Activated T-cell treated with anti-CD3 and anti-CD28 coated beads for 48 hours (primary cell): ENCODE results near the gene LVRN.

Source experiments
- DNase-seq: peaks from one replicate; pipeline ENCODE4 v3.0.0-alpha.2; 2020; ENCODE audit warnings: low read depth

The LVRN gene

DNA sequence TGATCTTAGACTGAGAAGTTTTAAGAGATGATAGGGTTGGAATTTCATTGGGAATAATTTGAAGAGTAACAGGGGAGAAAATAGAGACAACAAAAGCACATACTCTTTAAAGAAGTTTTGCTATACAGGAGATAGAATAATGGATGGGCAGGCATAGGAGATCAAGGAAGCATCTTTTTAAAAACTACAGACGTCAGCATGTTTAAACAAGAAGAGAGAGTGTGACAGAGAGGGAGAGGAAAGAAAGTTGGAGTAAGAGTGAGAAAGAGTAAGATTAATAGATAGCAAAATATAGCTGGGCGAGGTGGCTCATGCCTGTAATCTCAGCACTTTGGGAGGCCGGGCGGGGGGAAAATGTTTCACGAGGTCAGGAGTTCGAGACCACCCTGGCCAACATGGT is 5.3 kb upstream of the LVRN start:
- DNase-seq: no peak

DNA sequence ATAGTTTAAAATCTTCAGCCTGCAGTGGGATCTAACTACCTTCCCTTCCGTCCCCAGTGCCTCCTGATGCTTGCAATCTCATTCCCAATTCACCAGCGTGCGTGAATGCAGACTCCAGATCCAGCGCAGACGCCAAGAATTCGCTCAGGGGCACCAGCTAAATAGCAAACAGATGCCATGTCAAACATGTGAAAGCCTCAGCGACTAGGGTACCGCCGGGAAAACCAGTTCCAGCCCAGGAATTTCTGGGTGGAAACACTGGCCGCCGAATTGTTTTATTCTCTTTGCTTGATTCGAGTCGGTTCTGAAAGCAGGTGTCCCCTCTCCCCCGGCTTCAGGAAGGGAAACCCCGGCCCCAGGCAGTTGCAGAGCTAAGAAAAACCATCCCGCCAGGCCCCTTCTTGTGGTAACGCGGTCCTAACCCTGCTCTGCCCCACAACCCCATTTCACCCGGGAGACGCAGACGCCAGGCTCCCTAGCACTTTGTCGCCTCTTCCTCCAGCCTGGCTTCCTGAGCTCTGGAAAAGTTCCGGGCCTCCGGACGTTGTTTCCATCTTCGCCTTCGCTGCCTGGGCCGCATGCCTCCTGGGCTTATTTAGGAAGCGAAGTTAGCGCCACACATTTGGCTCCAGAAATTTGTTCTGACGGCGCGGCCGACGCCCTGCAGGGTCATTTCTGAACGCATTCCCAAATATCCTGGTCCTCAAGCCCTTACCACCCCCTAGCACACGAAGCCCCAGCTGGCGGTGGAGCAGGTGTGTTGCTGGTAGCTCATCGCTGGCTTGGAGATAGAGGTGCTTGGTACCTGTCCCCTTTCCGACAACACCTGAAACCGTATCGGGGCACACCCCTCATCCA is 665 bp upstream of the LVRN start:
- no peak for DNase-seq

DNA sequence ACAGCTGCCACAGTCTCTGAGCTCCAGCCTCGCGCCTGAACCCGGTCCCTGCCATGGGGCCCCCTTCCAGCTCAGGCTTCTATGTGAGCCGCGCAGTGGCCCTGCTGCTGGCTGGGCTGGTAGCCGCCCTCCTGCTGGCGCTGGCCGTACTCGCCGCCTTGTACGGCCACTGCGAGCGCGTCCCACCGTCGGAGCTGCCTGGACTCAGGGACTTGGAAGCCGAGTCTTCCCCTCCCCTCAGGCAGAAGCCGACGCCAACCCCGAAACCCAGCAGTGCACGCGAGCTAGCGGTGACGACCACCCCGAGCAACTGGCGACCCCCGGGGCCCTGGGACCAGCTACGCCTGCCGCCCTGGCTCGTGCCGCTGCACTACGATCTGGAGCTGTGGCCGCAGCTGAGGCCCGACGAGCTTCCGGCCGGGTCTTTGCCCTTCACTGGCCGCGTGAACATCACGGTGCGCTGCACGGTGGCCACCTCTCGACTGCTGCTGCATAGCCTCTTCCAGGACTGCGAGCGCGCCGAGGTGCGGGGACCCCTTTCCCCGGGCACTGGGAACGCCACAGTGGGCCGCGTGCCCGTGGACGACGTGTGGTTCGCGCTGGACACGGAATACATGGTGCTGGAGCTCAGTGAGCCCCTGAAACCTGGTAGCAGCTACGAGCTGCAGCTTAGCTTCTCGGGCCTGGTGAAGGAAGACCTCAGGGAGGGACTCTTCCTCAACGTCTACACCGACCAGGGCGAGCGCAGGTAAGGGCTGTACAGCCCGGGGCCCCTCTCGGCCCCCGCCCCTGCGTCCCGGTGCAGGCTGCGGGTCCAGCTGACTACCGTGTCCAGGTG is 509 bp downstream of the LVRN start:
- DNase-seq: no peak

DNA sequence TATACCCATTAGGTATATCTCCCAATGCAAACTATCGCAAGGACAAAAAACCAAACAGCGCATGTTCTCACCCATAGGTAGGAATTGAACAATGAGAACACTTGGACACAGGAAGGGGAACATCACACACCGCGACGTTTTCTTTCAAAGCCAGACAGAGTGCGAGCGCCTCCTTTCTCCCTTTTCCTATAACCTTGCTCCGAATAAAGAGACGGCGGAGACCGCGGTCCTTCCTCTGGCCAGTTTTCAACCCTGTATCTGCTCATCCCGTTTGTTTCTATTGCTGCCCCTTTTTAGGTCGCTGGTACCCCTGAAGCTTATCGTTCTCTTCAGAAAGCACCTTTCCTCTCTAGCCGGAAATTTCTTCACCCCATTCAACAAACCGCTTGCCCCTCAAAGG is 1.3 kb downstream of the LVRN start:
- DNase-seq: no peak

DNA sequence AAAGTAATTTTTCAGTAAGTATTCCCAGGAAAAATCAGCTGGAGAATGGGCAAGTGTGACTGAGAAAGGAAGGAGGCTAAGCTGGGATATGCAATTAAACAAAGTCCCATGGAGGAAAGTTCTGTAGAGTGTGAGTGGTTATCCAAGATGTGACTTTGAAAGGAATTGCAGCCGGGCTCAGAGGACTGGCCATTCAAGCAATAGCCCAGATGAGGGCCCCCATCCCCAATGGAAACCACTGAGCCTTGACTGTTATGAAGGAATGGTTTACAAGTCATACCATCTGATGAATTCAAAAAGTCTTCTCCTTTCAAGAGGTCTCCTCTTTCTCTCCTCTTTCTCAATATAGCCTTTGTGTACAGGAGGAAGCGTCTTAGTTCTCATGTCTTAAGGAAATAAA is 6.5 kb downstream of the LVRN start:
- no peak for DNase-seq

DNA sequence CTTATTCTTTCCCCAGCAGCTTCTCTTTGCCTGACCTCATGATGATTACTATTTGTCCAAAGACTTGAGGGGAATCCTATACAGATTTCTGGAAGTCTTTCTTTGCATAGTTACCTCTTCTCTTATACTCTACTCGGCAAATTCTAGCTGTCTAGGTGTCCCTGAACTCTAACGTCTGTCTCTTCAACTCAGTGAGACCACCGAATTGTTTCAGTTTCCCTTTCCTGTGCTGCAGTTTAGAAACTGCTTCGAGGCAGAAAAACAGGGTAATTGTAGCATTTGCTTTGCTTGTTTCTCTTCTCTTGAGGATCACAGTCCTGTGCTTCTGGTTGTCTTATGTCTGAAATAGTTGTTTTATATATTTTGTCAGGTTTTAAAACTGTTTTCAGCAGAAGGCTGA is 14.8 kb downstream of the LVRN start:
- no peak for DNase-seq

DNA sequence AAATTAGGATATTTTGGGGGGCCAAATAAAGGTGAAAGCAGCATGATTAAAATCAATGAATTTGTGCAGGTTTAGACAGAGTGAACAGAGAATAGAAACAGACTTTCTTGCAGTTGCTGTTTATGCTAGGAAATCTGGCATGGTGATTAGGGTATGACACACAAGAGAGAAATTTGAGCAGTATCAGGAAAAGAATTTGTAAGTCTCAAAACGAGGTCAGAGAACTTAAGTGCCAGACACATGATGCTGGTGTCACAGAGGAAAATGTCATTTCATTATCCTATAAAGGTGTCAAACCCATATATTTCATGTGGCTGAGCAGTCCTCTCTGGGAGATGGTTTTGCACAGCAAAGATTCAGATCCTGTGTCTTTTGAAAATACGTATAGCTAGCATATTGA is 15.7 kb downstream of the LVRN start:
- DNase-seq: no peak

DNA sequence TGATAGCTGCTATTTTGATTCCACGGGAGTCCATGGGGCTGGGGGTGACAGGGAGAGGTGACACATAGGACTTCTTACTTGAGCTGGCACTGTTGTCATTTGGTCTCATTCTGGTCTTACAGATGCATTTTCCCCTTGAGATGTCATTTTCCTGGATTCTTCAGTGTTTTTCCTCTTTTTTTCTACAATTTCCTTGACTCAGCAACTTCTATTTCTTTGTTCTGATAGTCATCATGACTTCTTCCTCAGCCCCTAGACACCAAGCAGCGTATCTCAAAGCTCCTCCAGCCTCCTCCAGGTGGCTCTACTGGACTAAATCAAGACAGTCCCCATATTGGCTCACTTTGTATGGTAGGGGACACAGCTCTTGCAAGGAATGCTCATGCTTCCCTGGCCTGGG is 16.5 kb downstream of the LVRN start:
- DNase-seq: no peak

DNA sequence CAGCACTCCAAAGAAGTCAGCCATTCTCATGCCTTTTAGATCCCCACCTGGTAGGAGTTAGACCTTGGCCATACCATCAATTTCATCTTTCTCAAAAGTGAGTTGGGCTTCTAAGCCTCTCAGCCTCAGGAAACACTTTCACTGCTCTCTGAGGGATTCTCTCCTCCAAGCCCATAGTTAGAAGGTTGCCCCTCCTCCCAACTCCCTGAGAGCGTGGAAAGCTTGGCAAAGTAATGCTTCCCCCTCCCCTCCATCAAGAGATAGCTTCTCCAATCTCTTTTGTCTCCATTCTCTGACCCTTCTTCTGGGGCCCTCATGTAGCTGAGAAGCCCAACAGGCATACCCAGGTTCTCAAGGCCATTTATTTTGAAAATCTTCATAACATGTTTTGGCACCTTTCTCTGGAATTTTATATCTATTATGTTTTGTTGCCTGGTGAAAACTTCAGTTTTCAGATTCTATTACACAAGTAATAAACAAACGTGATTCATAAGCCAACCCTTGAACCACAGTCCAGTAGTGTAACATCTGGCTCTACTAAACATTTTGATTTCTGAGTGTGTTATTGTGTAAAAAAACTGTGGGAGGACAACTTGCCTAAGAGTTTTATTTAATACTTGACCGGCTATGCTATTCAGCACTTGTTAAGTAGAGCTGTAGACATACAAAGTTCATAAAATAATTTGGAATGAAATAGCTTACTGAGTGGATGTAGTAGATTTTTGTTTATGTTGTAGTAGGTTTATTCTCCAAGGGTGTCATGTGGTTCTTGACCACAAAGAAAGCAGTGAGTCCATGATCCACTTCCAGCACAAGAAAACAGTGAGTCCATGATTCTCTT is 17.1 kb downstream of the LVRN start:
- no peak for DNase-seq

DNA sequence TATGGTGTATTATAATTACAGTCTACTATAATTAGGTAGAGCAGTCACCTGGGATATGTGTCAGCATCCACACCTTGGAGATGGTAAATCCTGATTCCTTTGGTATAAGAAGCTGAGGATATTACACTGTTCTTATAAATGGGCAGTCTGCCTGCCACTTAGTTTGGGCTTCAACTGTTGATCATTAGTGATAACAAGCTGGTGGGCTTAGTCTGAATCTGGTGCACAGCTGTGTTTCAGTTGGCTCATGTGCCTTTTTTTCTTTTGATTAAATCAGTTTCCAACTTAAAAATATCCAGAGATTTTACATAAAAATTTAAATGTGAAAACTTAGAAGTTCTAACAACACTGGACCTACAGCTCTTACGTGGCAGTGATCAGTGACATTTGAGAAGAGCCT is 21.2 kb downstream of the LVRN start:
- no peak for DNase-seq

DNA sequence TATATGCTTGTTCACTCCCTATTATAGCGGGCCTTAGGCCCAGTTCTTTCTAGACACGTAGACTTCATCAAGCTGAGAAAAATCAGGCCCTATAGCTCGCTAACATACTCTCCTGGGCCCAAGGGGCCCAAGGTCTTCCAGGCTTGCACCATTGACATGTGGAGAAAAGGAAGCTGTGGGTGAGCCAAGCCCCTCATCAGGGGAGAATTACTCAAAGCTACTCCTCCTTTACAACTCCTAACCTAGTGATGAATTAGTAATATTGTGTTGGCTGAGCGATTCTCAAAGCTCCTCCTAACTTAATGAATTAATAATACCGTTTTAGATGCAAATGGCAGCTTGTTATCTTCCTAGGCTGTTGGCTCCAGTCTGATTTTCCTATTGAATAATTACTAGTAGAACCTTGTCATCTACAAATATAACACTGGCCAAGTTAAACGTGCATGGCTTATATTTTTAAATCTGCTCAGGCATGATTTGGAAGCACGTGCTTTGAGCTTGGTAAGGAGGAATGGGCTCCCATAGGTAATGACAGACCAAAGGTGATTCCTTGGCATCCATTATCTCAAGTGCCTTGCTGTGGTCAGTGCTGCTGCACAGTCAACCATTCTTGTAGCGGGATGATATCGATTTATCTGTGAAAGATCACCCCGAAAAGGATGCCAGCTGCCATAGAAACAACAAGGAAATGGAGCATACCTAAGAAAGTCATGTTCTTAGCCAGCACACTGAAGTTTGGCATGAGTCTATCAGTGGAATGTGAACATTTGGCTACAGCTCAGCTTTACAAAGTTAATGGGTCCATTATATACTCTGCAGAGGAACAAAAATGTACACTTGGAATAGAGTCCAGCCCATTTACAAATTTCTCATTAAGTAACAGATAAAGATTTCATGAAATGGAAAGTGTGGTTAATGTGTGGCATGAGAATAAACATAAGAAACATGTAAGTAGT is 23.8 kb downstream of the LVRN start:
- no peak for DNase-seq

DNA sequence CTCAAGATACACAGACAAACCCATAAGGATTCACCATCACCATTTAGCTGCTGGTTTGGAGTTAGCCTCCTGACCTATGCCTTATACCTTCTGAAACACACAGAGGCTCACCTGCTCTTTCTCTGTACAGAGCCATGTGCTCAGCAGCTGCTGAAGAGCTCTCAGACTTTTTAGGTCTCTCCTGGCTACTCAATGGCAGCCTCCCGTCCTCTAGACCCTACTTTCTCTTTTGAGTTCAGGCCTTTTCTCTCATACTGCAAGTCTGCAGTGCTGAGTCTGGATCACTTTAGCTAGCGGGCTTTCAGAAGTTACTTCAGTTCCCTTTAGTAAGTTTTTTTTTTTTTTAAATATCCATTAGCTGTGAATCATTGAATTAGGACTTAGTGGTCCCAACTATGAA is 25.7 kb downstream of the LVRN start:
- DNase-seq: no peak

DNA sequence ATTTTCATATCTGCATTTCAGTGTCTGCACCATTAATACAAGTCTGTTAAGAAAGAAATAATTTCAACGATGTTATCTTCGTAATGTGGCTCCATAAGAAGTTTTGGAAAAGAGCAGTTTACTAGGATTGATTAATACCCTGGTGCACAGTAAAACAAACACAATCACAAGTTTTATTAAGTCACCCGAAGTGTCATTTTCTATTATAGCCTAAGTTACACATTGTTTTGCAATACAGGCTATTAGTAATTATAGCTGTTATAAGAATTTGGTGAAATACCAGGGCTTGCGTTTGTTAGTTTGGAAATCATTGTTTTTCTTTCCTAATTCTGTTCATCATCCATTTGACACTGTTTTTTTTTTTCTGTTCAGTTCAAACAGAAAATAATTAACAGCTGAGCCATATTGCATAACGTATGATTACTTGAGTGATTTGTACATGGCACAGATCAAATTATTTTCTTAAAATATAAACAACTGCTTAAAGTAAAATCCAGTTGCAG is 30.6 kb downstream of the LVRN start:
- DNase-seq: no peak

DNA sequence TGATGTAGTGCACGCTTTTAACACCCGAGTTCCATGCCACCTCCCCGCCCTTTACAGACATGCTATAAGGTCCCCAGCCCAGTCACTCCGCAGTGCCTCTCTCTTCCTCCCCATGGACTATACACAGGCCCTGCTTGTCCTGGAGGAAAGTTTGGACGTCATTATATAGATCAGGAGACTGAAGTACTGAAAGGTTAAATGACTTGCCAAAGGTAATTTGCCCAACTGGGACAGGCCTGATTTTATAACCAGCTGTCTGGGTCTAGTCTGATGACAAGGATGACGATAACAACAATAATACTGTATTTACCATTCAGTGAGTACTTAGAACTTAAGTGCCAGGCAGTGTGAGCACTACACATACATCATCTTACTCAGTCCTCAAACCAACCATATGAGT is 33.1 kb downstream of the LVRN start:
- DNase-seq: no peak

DNA sequence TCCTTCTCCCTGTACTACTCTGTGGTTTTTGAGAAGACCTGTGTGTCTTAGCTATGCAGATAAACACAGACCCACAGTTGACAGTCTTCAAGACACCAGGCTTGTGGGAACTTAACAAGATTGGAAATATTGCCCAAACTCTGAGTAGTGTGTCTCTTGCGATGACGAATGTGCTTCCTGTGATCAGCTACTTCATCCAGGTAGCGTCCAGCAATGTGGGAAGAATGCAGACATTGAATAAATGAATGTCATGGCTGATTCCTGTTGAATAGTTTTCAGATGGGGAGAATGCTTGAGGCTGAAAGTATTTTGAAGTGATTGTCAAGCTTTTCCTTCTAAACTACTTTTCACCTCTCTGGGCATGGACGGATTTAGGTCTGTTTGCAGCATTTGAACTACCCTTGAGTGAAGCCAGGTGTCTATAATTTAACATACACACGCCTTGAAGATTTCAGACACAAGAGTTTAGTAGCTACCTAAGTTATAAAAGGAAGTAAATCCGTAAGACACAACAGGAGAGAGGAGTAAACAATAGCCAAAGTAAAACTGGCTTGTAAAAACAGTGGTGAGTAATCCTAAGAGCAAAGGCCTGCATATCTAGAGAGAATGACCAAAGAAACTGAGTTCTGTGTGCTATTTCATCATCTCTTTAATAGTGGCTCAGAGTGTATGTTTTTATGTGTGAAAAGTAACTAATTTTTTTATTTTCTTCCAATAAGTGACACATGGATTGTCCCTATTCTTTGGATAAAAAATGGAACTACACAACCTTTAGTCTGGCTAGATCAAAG is 40.0 kb downstream of the LVRN start:
- no peak for DNase-seq

DNA sequence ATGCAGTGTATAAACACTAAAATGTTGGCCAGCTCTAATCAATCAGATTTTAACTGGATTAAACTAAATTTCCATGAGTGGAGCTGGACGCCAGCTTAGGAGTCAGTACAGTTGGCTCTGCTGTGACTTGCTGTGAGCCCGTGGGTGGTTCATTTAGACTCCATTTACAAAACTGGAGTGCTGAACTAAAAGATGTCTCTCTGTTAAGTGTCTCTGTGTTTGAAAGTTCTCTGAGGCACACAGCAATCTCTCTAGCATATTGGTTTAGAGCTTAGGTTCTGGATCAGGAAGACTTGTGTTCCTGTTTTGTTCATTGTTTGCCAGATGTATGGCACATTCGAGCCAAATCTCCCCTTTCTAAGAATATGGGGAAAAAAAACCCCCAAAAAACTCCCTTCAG is 42.0 kb downstream of the LVRN start:
- no peak for DNase-seq

DNA sequence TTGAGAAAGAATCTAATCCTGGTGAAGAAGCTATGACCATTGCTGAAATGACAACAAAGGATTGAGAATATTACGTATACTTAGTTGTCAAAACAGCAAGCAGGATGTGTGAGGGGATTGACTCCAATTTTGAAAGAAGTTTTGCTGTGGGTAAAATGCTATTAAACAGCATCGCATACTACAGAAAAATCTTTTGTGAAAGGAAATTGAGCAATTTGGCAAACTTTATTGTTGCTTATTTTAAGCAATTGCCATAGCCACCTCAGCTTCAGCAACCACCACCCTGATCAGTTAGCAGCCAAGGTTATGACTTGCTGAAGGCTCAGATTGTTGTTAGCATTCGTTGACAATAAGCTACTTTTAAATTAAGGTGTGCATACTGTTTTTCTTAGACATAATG is 47.5 kb downstream of the LVRN start:
- DNase-seq: no peak

DNA sequence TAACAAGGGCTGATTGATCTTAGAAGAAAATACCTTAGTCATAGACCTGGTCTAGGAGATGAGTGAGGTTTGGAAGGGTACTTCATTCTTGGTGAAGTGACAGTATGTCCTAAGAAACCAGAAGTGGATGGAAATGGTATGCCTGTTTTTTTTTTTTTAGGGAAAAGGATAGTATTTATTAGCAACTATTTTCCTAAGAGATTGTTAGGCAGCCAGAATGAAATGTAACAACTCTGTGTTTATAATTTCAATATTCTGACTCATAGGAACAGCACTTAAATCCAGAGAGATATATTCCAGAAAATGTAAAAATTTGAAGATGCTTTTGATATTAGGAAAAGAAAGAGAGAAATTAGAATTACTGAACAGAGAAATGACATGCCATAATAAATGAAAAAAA is 48.8 kb downstream of the LVRN start:
- no peak for DNase-seq

DNA sequence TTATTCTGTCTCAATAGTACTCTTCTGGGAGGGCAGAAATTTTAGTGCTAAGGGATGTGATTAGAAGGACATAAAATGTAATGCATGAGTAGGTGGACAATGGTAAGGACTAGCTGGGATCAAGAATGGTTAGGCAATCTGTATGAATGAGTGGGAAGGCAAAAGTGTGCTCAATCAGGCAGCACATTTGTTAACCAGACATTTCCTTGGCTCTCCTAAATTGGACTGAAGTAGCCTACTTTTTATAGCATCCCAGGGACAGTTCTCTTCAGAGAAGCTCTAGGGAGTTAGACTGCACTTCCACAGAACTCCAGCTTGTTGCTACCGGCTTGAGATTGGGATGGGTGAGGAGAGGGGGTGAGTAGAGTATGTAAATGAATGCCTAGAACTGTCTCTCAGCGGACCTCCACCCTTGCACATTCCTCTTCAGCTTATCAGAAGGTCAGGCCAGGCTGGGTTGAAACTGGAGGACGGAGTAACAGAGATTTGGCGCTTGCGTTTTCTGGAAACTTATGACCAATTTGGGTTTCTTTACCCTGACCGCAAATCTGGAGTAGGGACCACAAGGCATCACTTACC is 51.0 kb downstream of the LVRN start:
- no peak for DNase-seq

DNA sequence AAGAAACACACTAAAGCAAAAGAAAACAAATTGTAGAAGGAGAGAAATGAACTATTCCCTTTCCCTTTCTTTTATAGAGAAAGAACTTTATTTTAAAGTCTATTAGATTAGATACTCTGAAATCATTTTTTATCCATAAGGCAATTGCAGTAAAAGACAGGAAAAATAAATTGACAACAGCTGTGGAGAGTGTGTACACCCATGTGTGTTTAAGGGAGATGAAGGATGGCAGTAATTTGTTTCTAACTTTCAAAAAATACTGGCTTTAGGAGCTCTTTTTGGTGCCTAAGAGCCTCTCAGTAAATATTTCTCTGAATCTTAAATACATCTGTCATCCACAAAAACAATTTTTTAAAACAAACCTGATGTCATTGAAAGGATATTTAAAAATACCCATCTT is 51.7 kb downstream of the LVRN start:
- no peak for DNase-seq
